GM19238 (cell line): ENCODE data around the gene AMFR.

Source experiments
- DNase-seq: peaks from one replicate; pipeline ENCODE4 v3.0.0; 2011; ENCODE audit warnings: low spot score; ENCODE audit not compliant: insufficient read length

AMFR gene

DNA sequence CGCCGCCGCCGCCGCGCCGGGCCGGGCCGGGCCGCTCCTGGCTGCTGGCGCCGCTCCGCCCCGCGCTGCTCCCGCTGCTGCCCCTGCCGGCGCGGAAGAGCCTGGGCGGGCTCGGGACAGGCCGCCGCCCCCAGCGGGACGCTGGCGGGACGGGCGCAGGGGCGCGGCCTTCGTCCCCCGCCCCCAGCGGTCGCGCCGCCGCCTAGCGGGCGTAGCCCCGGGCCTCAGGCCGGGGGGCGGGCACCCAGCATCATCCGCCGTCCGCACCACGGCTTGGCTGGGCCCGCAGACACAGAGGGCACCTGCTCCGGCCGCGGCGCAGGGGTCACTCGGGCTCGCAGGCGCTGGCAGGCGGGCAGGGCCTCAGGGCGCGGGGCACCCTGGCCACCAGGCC is at the start of gene AMFR:
Gene AMFR, minus strand, starts transcription at position 107 of the 394 bp plus-strand sequence. CDS start 218 bp downstream, outside the sequence.
- DNase-seq = peak; percentile 77

DNA sequence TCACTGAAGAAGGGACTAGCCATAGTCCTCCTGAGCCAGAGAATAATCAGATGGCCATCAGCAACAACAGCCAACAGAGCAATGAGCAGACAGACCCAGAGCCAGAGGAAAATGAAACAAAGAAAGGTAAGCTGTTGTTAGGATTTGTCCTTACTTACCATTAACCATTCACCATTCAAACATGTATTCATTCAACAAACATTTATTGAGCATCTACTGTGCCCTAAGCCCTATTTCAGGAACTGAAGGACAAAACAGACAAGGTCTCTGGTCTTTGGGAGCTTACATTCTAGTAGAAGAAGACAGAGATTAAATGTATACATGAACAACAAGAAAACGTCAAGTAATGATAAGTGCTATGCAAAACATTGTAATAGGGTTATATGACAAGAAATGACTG is 45.3 kb upstream of the AMFR start:
- DNase-seq = no peak

DNA sequence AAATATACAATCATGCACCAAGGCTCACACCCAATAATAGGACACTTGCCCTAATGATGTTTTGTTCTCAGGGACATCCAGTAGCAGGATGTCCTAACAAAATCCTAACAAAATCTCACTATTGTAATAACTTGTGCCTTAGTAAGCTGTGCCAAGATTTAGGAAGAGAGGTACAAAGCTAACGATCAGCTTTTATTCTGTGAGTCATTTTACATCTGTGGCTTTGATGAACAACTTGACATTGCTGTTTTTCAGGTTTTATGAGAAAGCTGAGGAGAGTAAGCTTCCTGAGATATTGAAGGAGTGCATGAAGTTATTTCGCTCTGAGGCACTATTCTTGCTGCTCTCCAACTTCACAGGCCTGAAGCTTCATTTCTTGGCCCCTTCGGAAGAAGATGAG is 44.9 kb upstream of the AMFR start:
- no peak for DNase-seq

DNA sequence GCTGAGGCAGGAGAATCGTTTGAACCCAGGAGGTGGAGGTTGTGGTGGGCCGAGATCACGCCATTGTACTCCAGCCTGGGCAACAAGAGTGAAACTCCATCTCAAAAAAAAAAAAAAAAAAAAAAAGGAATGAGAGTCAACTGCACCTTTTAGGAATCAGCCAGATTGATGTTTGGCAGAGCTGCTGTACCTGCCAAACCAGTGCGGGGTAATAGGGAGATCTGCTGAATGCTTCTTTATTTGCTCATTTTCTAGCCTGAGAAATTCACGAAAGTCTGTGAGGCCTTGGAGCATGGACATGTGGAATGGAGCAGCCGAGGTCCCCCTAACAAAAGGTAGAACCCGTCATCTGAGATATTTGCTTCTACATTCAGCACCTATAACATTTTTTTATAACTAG is 44.4 kb upstream of the AMFR start:
- no peak for DNase-seq

DNA sequence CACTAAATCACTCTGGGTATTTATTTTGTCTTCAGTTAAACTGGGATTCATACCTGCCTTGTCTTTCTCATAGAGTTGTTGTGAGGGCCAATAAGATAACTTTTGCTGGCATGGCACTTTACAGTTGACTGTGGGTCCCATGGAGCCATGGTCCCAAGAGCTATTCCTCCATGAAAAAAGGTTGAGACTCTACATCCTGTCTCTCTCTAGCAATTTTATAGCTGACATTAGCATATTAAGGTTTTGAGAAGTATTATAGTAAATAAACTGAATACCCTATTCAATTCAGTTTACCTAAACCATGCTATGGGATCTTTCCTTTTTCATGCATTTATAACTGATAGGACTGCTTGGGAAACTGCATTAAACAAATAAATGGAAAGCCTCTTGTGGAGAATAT is 43.5 kb upstream of the AMFR start:
- no peak for DNase-seq

DNA sequence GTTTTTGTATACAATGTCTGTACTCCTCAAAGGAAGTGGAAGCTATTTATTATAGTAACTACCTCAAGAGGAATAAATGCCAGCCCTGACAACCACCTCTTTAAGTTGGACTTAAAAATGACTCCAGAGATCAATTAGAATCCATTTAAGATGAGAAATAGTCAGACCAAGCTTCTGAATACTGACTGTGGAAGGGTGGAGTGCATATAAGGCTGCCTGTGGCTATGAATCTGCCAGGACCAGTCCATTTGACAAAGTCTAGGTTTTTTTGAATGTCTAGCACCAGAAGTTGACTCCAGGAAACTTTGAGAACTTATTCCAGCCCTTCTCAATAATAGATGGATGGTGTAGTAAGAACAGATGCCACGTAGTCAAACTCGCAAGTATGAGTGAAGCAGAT is 41.0 kb upstream of the AMFR start:
- DNase-seq = no peak

DNA sequence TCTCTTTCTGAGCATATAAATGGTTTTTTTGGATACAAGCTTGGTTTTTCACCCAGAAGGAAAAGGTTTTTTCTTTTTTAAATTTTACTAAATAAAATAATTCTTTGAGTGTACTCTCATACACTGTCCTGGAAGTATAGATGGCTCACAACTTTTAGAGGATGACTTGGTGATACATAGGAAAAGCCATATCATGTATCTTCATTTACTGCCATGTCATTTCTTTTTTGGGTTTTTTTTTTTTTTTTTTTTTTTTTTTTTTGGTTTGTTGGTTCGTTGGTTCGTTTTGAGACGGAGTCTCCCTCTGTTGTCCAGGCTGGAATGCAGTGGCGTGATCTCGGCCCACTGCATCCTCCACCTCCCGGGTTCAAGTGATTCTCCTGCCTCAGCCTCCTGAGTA is 37.8 kb upstream of the AMFR start:
- no peak for DNase-seq

DNA sequence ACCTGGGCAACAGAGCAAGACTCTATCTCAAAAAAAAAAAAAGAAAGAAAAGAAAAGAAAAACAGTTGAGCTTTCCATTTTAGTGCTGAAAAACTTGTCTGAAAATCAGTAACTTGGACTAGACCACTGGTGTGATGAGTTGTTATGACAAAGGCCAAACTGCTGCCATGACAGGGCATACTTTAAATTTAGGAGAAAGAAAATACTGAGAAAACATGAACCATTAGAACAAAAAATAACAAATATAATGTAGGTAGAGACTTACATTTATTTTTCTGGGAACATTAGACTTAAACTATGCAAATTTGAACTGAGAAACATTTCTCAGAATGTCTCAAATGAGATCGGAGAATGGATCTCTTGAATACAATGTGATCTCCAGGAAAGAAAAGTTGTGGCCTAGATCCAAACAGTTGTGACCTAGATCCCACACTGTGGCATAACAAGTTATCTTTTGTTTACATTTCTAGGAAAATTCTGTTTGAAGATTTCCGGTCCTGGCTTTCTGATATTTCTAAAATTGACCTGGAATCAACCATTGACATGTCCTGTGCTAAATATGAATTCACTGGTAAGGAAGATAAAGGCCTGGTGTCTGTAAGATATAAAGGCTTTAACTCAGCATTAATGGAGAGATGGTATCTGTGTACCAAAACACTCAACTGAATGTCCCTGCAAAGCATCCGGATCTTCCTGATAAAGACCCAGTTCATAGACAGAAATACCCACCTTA is 36.9 kb upstream of the AMFR start:
- DNase-seq = no peak

DNA sequence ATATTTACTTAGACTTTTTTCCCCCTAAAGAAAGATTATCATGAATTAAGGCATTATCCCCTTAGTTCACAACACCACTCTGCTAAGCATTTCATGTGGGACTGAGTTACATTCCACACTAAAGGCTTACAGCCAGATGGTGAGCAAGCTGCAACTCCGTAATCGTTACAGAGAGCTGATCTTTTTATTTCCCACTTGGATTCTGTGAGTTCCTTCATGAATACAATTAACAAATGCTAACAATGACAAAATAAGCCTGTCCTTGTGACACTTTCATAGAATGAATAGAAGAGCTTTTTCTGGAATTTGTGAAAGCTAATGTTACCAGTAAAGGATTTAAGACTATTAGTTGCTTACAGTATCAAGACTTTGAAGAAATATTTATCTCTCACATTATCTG is 34.8 kb upstream of the AMFR start:
- no peak for DNase-seq

DNA sequence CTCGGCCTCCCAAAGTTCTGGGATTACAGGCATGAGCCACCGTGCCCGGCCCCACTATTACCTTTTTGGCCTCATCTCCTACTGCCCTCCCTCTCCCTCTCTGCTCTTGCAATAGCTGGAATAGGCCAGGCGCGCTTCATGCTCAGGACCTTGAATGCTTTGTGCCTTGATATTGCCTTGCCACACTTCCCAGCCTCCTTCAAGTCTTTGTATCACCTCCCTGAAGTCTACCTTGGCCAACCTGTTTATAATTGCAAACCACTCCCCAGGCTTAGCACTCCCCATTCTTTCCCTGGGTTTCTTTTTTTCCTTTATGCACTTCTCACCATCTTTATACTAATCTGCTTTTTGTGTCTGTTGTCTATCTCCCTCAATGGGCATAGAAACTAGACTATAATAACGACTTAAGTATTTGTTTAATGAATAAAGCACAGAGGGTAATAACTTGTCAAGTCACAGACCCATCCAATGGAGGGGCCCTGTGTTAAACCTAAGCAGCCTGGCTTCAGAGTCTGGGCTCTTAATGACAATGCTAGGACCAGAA is 32.7 kb upstream of the AMFR start:
- DNase-seq = no peak

DNA sequence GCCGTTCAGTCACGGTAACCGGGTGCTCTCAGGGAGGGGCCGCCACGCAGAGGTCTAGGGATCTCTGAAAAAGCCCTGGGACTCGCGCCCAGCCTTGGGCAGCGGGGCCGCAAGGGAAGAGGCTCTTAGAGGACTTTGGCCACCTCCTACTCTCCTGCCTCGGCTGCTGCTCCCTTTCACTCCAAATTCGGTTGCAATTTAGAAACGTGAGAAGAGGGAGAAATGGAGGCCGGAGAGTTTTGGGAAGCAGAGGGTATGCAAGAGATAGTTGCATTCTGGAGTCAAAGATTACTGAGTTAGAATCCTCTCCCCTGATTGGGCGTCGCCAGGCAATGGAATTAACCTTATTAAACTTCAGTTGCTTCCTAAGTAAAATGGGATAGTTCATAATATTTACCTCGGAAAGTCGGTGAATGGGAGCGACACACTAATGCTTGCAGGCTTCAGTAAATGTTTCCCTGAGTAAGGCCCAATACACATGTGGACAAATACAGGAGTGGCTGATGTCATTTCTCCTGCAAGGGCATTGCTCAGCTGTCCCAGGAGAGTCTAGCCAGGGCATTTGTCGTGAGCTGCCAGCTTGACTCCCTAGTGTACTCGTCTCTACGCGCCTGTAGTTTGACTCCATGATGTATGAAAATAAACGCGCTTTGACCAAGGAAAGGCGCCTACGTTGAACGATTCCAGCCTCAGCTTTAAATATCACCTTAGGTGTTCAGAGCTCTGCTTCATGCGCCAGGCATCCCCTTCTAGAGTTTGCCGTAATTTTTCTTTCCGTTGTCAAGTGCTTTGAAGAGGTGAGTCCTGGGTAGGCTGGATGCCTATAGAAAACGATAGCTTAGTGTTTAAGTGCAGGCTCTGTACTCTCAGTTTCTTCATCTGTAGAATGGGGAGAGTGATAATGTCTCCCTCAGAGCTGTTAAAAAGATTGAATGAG is 26.7 kb upstream of the AMFR start:
- DNase-seq = peak; percentile 36

DNA sequence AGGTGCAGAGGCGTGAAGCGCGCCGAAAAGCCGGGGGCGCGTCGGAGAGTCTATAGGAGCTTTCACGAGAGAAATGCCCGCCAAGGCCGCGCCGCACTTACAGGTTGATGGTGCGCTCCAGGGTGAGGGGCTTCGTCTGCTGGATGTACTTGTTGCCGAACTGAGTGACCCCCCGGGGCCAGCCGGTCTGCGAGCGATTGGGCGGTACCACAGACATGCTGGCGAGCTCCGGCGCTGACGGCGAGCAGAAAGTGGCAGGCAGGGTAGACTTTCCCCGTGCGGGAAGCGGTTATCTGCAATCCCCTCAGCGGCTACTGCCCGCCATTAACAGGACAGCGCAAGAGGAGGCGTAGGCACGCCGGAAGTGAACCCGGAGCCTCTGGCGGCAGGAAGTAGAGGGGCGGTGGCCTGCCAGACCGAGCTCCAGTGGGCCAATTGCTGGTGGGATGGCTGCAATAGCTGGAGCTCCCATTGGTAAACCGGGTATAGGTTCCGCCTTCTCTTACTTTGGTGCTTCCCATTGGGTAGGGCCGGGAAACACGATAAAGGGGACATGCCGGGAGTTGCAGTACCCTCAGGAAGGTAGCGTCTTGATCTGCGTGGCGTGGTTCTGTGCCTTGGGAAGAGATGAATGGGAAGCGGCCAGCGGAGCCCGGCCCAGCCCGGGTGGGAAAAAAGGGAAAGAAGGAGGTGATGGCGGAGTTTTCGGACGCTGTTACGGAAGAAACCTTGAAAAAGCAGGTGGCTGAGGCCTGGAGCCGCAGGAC is 25.8 kb upstream of the AMFR start, which contains the start of the genes NUDT21 and OGFOD1:
Gene NUDT21, minus strand, starts transcription at position 347 of the 767 bp plus-strand sequence. Its CDS starts 130 bp downstream, at position 217.
Gene OGFOD1, plus strand, starts transcription at position 569 of the 767 bp plus-strand sequence. Its CDS starts 59 bp downstream, at position 628.
- peak; percentile 96 for DNase-seq

DNA sequence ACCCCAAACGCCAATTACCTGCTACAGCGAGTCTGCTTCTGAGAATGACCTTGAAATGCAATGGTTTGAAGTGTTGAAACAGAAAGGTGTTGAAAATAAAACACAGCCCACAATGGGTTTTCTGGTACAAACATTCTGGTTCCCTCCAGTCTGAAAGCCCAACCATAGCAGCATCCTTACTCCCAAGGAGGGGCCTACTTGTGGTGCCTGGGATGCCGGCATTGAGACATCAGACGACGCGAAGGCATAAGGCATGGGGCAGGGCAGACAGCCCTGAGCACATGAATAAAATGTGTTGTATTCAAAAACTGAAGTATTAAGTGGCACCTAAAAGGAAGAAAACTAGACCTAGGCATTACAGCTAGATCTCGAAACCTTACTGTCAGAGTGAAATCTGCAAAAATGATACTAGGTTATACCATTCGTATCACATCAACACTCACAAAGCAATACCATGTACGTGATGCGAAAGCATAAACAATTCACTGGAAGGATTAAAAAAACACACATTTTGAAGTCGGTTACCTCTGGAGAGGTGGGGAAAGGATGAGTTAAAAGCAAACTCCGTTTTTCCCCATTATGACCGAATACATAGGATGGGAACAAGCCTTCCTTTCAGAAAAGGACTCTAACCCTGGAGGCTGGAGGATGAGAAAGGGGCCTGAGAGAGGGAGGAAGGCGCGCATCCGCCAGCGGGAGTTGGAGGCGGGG is 25.1 kb upstream of the AMFR start:
- DNase-seq = no peak

DNA sequence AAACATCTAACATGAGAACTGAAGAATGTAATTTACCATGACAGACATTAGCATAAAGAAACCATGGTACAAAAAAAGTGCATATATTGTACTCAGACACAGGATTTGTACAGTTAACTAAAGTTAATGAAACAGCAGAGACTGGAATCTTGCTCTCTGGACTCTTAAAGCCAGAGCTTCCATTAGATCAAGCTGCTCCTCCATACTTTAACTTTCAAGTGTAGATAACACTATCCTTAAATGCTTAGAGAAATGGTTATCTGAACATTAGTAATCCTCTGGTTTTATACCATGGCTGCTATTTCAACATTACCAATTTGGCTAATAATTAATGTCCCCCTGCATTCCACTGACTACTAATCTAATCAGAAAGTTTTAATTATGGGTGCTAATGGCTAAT is 22.7 kb upstream of the AMFR start:
- DNase-seq = no peak

DNA sequence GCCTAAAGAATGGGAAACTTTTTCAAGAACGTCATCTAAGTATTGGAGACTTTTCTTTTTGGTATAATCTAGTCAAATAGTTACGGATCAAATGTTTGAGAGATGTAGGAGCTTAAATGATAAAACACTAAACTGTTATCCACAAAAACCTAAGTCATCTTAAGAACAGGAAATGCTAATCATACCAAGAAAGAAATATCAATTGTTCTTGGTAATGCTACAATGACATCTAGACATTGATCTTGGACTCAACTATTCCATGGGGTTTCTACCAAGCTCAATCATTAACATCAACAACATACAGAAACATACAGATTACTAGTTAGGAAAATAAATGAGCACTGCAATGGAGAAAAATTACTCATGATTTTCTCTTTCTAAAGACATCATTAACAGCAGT is 21.9 kb upstream of the AMFR start:
- DNase-seq = no peak

DNA sequence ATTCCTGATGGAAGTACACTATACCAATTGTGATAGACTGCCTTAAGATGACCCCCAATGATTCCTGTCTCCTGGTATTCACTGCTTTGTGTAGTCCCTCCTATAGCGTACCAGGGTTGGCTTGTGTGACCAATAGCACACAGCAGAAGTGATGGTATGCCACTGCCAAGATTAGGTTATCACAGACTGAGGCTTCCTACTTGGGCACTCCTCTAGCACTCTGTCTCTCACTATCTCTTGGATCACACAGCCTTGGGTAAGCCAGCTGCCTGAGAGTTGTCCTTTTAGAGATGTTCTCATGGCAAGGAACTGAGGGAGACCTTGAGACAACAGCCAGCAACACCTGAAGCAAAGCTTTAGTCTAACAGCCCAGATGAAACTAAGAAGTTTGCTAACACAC is 12.7 kb upstream of the AMFR start:
- DNase-seq = no peak

DNA sequence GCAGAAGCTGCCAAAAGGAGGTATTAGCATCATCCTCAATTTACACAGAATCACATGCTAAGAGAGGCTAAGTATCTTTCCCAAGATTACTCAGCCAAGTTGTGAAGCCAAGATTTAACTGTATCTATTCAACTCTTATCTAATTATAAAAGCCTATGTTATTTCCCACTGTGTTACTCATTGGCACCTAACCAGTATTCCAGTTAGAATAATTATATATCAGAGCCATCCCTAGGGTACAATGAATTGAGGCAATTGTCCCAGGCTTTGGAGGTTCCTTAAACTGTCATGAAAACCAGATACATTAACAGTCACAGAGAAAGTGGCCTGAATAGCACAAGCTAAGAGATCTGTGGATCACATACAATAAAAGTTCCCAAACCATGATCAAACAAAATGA is 10.9 kb upstream of the AMFR start:
- no peak for DNase-seq

DNA sequence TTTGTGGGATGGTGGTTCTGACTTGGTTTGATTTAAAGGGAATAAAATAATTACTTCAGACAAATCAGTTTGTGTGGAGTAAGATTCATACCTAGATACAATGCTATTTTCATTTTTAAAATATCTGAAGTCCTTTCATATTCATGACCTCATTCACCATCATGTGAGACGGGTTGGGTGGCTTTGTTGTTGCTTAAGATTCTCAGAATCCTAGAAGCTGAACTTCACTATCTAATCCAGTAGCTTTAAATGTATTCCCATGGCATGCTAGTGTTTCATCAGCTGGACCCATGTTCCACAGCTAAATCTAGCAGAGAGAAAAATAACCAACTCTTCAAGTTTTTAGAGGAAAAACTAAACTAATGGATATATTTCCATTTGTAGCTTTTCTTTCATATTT is 2.7 kb upstream of the AMFR start:
- no peak for DNase-seq

DNA sequence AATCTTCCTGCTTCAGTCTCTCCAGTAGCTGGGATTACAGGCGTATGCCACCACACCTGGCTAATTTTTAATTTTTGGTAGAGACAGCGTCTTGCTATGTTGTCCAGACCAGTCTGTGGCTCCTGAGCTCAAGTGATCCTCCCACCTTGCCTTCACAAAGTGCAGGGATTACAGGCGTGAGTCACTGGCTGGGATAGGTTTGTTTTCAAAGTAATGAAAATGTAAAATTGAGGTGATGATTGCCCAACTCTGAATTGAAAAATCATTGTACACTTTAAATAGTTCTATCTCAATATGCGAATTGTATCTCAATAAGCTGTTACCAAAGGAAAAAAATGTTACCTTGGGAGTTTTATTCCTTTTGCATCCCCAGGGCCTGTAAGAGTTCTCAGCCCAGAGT is 1.2 kb upstream of the AMFR start:
- no peak for DNase-seq

DNA sequence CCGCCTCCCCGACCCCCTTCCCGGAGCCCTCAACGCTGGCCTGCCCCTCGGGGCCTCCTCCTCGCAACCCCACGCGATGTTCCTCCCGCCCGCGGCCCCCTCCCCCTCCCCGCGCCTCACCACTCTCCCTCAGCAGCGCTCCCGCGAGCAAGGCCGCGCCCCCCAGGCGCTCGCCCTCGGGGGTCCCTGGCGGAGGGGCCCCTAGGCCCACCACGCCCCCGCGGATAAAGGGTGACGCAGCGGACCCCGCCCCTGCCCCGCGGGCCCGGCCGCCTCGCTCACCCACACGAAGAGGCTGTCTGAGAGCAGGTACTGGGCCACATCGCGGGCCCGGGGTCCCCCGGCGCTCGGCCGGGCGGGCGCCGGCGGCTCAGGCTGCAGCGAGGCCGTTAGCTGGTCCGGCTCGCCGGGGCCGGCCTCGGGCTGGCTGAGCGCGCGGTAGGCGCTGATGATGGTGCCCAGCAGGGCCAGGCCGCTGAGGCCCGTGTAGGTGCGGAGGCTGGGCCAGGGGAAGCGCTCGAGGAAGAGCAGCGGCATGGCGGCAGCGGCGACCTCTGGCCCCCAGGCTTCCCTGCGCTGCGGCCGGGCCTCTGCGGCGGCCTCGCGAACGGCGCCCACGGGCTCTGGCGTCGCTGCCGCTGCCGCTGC is 430 bp downstream of the AMFR start:
- DNase-seq = no peak
